GM15510 (cell line): Measurements from ENCODE around the gene DNAJC6.

Experiments used
- POLR2A ChIP-seq: IDR thresholded peaks from 3 replicates; pipeline ENCODE4 v1.6.1; 2011; ENCODE audit warnings: borderline replicate concordance; ENCODE audit not compliant: insufficient read length; ENCODE audit errors: extremely low read depth

DNAJC6 gene

DNA sequence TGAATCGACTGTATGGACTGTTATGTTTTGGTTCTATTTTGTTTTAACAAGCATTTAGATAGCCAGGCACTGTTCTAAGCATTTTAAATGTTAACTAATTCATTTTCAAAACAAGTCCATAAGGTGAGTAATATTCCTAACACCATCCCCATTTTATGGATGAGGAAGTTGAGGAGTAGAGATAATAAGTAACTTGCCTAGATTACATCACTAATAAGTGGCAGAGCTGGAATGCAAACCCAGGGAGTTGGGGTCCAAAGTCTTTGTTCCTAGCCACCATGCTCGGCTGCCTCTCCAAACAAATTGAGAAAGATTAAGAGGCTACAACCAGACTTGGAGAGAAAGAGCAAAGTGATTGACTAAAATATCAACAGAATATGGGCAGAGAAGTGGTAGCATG is 98.5 kb downstream of the DNAJC6 start:
- TF ChIP-seq POLR2A: no peak

GRCh38 chr1:65409314-65409713 is 100.0 kb downstream of the DNAJC6 start:
- no peak for TF ChIP-seq POLR2A

DNA sequence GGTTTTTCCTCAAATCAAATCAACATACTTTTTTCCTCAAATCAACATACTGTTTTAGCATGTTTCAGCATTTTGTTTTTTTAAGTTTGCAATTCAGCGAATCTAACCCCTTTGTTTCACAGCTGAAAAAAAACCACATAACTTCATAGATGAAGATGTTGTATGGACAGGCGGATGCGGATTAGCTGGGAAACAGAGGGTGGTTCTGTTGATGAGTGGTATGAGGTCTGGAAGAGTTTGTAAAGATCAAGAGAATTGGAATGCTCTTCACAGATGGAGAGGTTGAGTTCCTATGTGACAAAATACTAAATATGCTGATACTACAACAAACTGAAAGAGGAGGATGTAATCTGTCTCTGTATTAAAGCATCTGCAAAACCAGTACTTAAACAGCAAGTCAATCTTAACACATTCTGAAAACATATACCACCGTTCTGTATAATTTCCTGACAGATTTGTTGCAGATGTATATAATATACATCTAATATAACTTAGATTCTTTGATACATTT is 100.5 kb downstream of the DNAJC6 start:
- no peak for TF ChIP-seq POLR2A

DNA sequence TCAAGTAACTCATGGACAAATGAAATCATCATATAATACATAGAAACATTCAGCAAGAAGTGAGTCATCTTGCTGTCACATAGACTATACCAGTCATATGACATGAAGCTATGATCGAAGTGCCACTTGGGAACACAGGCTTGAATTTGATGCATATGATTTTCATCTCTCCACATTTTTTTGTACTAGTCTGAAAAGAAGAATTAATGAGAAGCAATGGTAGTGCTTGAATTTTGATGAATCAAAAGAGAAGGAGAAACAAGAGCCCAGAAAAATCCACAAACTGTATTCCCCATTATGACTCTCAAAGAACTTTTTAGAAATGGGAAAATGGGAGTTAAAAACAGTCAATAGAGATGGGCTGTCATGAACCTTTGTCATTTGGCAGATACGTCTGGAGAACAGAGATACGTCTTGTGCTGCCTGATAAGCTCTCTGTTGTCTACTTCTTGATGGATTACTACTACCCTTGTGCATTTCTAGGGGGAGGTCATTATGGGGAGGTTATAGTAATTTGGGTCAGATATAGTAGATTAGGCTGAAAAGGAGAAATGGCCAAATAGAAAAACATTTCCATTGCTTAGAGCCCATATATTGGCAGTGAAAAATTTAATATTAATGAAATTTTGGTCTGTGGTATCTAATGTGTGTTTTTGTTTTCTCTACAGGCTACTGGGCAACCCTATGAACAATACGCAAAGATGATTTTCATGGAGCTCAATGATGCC is 103.1 kb downstream of the DNAJC6 start:
- no peak for TF ChIP-seq POLR2A

GRCh38 chr1:65412984-65413375 is 103.6 kb downstream of the DNAJC6 start:
- TF ChIP-seq POLR2A: no peak

DNA sequence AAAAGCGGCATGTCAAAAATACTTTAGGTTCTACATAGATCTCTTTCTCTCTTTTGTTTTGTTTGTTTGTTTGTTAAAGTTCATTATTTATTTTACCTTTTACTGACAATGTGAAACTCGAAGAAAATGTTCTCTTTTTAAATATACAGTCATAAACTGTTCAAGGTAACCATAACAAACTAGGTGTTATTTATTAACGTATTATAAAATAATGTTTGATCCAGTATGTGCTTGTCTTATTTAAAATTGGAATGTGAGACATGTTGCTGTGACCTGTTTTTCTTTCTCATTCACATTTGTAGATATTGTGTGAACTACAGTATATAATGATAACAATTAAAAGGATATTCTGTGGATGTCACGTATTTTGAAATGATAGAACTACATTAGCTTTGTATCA is 105.2 kb downstream of the DNAJC6 start:
- TF ChIP-seq POLR2A: no peak

GRCh38 chr1:65416767-65417166 is 107.4 kb downstream of the DNAJC6 start:
- TF ChIP-seq POLR2A: no peak

GRCh38 chr1:65417729-65418128 is 108.4 kb downstream of the DNAJC6 start:
- no peak for TF ChIP-seq POLR2A

- TF ChIP-seq POLR2A: no peak
Observed at GRCh38 chr1:65418522-65419185, 109.3 kb downstream of the DNAJC6 start.

DNA sequence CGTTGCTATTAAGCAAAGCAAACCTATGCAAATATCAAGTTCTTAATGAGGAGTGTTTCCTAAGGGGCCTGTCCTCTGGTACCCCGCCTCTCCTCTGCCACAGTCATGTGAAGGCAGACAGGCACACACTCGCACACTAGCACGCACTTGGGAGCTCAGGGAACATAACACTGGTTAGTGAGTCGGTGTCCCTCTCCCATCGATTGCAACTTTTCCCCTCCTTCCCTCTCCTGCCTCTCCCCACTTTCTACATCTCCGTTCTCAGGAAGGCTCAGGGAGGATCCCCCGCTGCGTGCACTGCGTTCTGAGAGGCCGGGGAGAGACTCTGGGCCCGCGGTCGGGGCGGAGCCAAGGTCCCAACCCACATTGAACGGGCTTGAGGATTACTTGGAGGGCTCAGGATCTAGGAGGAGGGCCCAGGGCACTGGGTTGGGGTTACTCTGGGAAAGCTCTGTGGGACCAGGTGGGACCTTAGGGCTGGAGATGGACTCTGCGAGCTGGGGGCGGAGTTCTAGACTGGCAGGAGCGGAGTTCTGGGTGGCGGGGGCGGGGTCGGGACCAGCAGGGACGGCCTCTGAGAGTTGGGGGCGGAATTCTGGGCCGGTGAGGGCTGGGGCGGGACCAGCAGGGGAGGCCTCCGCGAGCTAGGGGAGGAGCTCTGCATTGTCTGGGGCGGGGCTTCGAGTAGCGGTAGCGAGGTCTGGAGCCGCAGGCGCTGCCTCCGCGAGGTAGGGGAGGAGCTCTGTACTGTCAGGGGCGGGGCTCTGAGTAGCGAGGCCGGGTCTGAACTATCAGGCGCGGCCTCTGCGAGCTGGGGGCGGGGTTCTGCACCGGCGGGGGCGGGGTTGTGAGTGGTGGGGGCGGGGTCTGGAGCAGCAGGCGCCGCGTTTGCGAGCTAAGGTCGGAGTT is 110.6 kb downstream of the DNAJC6 start:
- TF ChIP-seq POLR2A: peak; percentile 38

DNA sequence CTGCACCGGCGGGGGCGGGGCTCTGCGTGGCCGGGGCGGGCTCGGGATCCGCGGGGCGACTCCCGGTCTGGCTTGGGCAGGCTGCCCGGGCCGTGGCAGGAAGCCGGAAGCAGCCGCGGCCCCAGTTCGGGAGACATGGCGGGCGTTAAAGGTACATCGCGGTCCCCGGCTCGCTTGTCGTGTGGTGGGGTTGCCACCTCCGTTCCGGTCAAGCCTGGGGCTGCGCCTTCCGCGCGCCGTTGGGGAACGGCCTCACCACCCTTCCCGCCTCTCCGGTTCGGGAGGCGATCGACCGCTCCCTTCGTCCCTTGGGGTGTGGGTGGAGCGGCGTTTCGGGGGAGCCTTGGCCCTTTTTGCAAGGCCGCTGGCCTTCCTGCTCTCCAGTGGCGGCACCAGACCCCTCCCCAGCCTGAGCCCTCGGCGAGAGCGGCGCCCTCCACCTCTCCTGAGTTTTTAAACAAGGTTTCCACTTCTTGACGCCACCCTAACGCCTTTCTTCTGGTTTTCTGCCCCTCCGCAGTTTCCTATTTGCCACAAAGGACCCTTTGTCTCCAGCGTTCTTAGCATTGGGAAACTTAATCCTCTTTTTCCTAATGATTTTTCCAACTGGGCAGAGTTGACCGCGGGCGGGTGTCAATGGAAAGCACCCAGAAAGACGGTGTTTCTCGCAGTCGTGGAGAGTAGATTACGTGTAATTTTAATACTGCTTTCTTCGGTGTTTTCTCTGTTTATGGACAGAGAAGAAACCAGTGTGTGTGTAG is 111.4 kb downstream of the DNAJC6 start, which contains the start of the genes LEPR and LEPROT:
TSS of gene LEPR (plus strand) at position 79 of the 761 bp plus-strand sequence. CDS start 144,898 bp downstream, outside the sequence.
TSS of gene LEPROT (plus strand) at position 79 of the 761 bp plus-strand sequence. CDS start at position 136, 57 bp downstream.
- TF ChIP-seq POLR2A: peak; percentile 74

- no peak for TF ChIP-seq POLR2A
Observed at GRCh38 chr1:65421351-65422025, 112.1 kb downstream of the DNAJC6 start.
